GM18502 (cell line): ENCODE results near the gene GRK2.

ENCODE experiments used
- ATAC-seq: cut with Tn5 transposase; IDR thresholded peaks from one replicate; pipeline ENCODE4 v1.9.1; 2021; ENCODE audit warnings: mild to moderate bottlenecking; ENCODE audit not compliant: unreplicated experiment, poor library complexity

Gene GRK2

DNA sequence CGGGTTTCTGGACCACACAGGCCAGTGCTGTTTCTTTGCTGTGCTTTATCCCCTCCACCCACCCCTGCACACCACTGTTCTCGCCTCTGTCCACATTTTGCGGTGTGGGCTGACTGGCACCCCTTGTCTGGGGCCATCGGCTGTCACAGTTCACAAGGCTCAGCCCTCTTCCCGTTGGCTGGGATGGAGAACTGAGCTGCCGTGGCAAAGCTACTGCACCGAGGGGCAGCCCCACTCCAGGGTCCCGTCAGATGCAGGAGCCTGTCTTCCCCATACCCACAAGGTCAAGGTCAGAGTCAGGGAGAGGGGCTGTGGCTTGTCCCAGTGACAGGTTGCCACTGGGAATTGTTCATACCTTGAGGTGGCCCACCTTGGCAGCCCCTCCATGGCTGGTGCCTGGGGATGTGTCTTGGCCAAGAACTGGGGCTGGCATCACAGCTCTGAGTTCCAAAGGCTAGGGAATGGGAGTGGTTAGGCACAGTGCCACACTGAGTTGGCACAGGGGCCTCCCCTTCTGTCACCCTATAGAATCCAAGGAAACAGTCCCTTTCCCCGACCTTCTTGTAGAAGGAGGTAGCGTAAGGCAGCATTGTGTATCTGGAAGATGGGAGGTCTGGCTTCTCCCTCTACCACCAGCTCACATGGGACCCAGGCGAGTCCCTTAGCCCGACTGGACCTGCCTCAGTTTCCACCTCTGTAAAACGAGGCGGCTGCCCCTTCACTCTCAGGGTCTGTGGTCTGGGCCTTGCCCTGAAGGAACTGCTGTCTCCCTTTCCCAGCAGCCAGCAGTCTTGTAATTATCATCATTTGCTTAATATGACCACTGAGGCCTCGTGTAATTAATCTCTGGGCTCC, 3.4 kb downstream of the GRK2 start:
- no peak for ATAC-seq

DNA sequence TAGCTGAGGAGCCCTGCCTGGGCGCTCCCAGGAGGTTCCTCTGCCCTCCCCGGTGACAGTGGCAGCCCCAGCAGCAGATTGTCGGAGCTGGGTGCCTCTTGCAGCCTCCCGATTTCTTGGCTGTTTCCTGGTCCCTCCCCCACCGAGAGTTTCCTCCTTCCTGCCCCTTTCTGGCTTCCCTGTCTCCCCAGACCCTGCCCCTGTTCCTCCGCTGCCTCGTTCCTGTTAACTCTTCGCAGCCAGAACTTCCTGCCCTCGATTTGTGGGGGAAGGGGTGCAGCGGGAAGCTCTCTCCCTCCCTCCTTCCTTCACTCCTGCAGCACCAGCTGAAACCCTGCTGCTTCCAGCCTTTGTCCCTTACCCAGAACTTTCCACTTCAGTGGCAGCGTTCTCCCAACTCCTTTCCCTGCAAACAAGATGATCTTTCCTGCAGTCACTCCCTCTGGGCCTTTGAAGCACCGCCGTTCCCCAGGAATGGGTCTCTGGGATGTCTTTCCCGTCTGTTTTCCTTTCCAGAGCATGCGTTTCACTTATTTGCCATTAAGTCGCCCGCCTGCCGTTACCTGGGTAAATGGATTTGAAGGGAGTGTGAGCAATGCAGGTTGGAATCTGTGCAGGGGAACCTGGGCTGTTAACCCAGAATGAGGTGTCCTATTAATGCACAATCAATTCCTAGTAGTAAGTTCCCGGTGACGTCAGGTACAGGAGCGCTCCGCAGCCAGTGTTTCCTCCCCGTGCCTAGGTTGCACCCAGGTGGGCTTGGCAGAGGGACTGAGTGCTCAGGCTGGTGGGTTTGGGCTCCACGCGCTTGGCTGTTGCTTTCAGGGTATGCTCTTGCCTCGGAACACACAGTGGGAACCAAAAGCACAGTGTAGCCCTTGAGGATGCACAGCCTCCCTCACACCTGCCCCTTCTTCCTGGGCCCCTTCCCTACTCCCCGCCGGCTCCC, 4.3 kb downstream of the GRK2 start:
- no peak for ATAC-seq

DNA sequence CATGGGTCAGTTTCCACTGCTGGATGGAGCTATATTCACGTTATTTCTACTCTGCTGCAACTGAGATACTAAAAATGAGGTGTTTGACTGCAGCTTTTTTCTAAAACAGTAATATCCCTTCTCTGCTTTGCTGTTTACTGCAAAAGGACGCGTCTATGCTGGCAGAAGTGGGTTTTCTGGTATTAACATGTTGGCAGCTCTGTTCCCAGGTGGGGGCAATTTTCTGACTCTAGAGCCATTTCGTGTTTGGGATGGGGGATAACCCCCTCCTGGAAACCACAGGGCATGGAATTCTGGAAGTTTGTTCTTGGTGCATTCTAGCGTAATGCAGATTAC, 4.9 kb downstream of the GRK2 start:
- ATAC-seq = no peak

DNA sequence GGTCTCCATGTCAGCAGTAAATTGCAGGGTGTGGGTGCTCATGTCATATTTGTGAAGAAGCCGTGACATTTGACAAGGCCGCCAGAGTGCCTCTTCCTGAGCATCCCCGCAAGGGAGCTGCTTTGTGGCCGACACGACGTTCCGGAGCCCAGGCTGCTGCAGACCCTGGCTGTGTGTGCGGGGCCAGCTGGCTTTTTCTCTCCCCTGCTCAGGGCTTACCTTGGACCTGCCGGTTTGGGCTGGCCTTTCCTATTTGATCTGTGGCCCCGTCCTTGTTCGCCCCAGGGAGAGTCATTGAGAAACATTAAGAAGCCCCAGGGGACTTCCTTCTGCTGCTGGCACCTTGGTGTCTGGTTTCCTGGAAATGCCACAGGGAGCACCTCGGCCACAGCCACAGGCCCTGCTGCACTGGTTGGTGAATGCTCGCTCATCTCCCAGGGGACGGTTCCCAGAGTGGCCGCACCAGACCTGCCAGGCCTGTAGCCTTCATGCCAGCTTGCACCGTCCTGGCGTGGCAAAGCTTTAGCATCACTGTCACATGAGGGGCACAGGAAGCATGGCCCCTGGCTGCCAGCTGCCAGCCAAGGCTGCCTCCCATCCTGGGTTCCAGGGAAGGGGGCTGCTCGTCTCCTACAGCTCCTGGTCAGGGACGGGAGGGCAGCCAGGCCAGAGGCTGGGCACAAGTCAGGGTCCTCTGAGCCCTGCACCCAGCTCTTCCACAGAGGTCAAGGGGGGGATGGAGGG, 5.4 kb downstream of the GRK2 start:
- ATAC-seq = no peak

DNA sequence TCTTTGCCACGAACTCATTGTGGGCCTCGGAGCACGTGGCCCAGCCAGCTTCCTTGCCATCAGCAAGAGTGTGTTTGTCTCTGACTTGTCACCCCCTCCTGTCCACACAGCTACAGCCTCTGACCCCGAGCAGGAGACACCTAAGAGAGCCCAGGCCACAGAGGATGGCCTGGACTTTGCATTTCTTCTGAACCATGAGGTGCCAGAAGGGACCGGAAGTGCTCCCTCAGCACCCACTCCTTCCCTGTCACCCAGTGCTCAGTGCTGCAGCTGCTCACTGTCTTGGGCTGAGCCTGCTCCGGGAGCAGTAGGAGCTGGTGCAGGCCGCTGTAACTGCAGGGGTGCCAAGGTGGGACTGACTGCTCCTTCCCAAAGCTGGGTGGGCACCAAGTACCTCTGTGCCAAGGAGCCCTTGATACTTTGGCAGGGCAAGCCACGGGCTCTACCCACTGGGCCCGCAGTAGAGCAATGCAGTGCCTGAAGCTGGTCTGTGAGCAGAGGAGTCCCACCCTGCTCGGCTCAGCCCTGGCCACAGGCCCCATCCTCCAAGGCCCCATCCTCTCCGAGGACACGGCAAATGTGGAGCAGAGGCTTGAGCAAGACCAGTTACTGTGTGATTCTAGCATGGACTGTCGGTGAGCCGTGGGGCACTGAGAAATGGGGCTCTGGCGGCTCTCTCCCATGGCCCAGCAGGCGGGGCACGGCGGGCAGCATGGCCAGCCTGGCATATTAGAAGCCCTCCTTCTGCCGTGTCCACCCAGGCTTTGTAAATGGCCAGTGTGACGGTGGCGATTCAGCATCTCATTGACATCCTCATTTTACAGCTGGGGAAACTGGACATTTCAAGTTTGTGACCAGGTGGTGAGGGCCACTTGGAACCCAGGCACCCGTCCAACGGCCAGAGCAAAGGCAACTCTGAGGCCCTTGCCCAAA, 6.3 kb downstream of the GRK2 start:
- ATAC-seq = no peak

GRCh38 chr11:67273260-67273990, 7.2 kb downstream of the GRK2 start:
- no peak for ATAC-seq

DNA sequence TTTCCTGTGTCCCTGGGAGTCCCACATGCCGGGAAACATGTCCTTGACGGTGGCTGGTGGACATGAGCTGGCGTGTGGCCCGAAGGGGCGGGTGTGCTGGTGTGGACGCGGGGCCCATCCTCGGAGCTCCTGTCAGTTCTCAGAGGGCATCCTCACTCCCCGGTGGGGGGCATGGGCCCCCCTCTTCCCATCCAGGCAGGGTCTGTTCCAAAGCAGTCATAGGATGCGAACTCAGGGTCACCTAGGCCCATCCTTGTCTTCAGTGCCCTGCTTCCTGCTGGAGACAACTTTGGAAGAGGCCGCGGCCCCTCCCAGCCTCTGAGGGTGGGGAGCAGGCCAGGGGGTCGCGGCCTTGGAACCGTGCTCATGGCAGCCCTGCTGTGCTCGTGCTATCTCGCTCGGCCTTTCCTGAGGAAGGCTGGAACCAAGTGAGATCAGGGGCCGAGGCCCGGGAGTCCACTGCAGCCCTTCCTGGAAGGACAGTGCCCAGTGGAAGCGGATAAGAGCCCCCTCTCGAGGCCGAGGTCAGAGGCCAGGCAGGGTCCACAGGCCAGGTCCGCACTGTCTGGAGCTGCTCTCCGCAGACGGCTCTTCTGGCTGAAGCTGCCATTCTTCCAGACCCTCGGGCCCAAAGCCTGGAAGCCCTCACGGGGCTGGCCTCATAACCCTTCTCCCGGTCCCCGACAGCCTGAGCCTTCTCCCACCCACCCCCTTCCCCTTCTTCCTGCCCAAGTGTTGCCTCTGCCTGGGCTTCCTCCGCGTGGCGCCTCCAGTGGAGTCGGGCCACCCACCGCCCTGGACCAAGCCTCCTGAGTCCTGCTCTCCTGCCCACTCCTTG, 8.7 kb downstream of the GRK2 start:
- ATAC-seq = no peak

DNA sequence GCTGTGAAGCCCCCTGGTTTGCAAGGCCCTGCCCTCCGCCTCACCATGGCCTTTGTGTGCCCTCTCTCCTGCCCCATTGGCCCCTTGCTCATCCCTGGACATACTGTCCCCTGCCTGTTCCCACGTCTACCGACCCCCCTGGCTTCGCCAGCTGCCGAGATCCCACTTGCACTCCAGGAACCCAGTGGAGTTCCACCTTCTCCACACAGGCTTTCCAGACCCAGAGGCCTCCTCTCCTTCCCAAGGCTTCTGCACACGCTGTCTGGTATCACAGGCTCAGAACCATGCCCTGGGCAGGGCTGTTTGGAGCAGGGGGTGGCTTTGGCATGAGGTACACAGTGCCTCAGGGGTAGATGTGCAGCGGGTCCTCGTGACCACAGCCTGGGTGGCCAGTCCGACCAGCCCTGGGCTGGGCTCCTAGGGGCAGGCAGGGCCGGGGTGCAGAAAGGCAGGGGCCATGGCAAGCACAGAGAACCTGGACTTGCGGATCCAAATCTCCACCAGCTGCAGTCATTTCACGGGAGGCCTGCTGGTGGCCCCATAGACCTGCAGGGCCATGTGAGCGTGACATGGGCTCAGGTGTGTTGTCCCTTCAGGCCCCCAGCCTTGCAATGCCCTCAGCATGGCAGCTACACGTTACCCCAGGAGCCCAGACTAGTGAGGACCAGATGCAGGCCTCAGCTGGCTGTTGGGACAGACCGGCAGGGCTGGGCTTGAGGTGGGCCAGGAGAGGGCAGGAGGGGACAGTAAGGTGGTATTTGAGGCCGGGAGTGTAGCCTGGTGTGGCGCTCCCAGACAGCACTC, 9.5 kb downstream of the GRK2 start:
- no peak for ATAC-seq

- ATAC-seq = peak; percentile 24
Observed at GRCh38 chr11:67276781-67277230, 10.5 kb downstream of the GRK2 start.

DNA sequence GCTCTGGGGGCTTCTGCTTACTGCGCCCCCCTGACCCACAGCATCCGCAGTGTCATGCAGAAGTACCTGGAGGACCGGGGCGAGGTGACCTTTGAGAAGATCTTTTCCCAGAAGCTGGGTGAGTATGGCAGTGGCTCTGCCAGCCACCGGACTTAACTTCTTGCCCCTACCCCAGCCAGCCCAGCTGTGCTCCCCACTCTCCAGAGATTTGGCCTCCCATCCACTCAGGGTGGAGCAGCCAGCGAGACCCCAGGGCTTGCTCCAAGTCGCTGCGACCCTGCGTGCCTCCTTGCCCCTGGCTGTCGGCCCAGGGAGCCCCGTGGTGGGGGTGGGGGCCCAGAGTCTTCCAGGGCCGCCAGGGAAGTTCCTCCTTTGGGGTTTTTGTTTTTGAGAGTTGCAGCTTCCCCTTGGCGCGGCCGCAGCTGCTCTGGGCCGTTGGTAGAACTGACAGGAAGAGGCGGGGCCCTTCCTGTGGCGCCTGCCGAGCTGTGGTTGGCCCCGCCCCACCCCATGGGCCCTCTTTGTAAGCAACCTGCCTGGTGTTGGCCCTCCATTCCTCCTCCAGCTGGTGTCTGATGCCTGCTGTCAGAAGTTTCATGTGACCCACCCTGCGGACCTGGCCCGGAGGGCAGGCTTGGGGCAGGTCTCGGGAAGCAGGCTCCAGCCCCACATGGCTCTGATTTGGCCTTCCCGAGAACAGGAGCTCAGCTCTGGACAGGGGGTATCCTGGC, 11.1 kb downstream of the GRK2 start:
- peak; percentile 73 for ATAC-seq

GRCh38 chr11:67278135-67278938, 12.1 kb downstream of the GRK2 start:
- no peak for ATAC-seq

DNA sequence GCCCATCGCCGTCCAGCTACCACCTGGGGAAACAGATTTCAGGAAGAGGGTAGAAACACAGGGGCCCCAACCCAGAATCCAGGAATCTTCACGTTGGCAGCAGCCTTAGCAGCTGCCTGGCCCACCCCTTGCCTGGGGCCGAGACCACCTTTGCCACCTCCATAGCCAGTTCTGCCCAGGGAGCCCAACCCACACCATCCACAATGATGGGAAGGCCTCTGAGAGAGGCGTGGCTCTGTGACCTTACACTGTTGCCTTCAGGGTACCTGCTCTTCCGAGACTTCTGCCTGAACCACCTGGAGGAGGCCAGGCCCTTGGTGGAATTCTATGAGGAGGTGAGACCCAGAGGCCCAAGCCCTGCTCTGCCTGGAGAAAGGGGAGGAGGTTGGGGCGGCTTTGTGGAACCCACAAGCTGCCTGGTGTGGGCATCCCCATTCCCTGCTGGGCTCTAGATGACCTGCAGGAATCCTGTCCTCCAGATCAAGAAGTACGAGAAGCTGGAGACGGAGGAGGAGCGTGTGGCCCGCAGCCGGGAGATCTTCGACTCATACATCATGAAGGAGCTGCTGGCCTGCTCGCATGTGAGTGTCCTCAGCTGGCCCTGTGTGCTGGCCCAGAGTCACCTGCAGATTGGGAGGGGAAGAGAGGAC, 12.8 kb downstream of the GRK2 start:
- ATAC-seq = no peak

DNA sequence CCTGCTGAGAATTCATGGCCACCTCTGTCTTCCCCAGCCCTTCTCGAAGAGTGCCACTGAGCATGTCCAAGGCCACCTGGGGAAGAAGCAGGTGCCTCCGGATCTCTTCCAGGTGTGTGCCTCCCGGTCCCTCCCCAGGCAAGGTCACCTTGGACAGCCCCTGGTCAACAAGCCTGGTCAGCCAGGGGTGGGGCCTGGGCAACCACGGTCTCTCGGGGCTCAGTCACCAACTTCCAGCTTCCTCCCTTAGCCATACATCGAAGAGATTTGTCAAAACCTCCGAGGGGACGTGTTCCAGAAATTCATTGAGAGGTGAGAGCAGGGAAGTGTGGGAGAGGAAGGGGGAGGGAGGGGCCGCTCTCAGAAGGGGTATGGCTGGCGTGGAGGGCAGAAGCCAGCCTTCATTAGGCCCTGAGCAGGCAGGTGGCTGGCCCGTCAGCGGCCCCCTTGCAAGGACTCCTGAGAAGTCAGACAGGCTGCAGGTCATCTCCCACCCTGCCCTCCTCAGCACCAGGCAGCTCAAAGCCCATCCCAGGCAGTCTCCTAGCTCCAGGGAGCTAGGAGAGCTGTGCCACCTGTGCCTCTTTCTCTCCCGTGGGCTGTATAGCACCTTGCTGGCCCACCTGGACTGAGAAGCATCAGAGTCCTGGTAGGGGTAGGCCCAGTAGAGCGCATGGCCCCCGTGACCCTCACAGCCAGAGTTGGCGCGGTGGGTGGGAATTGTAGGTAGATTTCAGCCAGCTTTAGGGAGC, 13.5 kb downstream of the GRK2 start:
- ATAC-seq = no peak

DNA sequence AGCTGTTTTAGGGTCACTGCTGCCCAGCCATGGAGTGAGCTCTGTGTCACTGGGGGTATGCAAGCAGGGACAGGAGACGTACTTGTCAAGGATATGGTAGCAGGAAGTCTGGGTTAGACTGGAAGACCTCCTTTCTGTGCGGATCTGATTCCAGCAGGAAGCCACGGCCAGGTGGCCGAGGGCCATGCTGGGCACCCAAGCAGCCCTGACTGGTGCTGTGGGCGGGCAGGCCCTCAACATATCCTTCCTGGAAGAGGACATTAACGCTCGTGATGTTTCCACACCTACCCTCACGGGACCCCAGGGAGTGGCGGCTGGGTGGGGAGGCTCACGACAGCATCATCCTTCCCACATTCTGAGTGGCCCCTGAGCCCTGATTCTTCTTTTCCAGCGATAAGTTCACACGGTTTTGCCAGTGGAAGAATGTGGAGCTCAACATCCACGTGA, 14.1 kb downstream of the GRK2 start:
- no peak for ATAC-seq
